ENCODE data around the gene PLEKHH3.

PLEKHH3 gene

GRCh38 chr17:42692489-42692888 lies 15.7 kb upstream of the PLEKHH3 start:
- no peak overlapping the region for H3K4me2 ChIP-seq (ENCODE audit: low read length)
- H3K79me2 ChIP-seq (ENCODE audit: low read length) = no peaks in the 10 kb centered on the region
- no peaks in the 10 kb centered on the region for H3K4me1 ChIP-seq (ENCODE audit: low read length)
- H3K9ac ChIP-seq (ENCODE audit: low read length) = no peak overlapping the region
- H2AFZ ChIP-seq (ENCODE audit: low read depth, low read length) = no peak overlapping the region
- no peaks in the 10 kb centered on the region for H4K20me1 ChIP-seq (ENCODE audit: insufficient read depth, low read length)
- H3K9me3 ChIP-seq (ENCODE audit: insufficient read depth, low read length) = no peaks in the 10 kb centered on the region
- H3K27ac ChIP-seq (ENCODE audit: low read length) = no peak overlapping the region
- peaks cover 59% of the 10 kb centered on the region for H3K36me3 ChIP-seq (replicated peaks; ENCODE audit: low read depth, low read length)
- H3K27me3 ChIP-seq (ENCODE audit: low read depth, low read length) = no peaks in the 10 kb centered on the region
- no peak for TF ChIP-seq EZH2phosphoT487 (IDR thresholded peaks at IDR 0.05; ENCODE audit: low read depth)
- TF ChIP-seq CTCF (IDR thresholded peaks at IDR 0.05; ENCODE audit: low read depth, low read length) = no peak
- no peak overlapping the region for H3K4me3 ChIP-seq (ENCODE audit: low read length)

GRCh38 chr17:42691021-42691545 lies 14.3 kb upstream of the PLEKHH3 start:
- TF ChIP-seq CTCF (IDR thresholded peaks at IDR 0.05; ENCODE audit: low read depth, low read length) (no peak), EZH2phosphoT487 (IDR thresholded peaks at IDR 0.05; ENCODE audit: low read depth) (no peak)
- H4K20me1 ChIP-seq (ENCODE audit: insufficient read depth, low read length) = no peaks in the 10 kb centered on the region
- no peak overlapping the region for H3K27ac ChIP-seq (ENCODE audit: low read length)
- H3K27me3 ChIP-seq (ENCODE audit: low read depth, low read length) = no peaks in the 10 kb centered on the region
- no peak overlapping the region for H2AFZ ChIP-seq (ENCODE audit: low read depth, low read length)
- no peaks in the 10 kb centered on the region for H3K4me1 ChIP-seq (ENCODE audit: low read length)
- H3K9me3 ChIP-seq (ENCODE audit: insufficient read depth, low read length) = no peaks in the 10 kb centered on the region
- H3K79me2 ChIP-seq (ENCODE audit: low read length) = no peaks in the 10 kb centered on the region
- H3K4me3 ChIP-seq (ENCODE audit: low read length) = no peak overlapping the region
- H3K9ac ChIP-seq (ENCODE audit: low read length) = no peak overlapping the region
- peaks cover 61% of the 10 kb centered on the region for H3K36me3 ChIP-seq (replicated peaks; ENCODE audit: low read depth, low read length)
- no peak overlapping the region for H3K4me2 ChIP-seq (ENCODE audit: low read length)

- Histone ChIP-seq H3K9ac (ENCODE audit: low read length) (no peak overlapping the region), H3K9me3 (ENCODE audit: insufficient read depth, low read length) (no peaks in the 10 kb centered on the region), H3K4me3 (ENCODE audit: low read length) (no peak overlapping the region), H4K20me1 (ENCODE audit: insufficient read depth, low read length) (no peaks in the 10 kb centered on the region), H2AFZ (ENCODE audit: low read depth, low read length) (no peak overlapping the region), H3K4me2 (ENCODE audit: low read length) (no peak overlapping the region), H3K27me3 (ENCODE audit: low read depth, low read length) (no peaks in the 10 kb centered on the region), H3K4me1 (ENCODE audit: low read length) (no peaks in the 10 kb centered on the region), H3K27ac (ENCODE audit: low read length) (no peak overlapping the region), H3K79me2 (ENCODE audit: low read length) (no peaks in the 10 kb centered on the region), H3K36me3 (replicated peaks; ENCODE audit: low read depth, low read length) (peaks cover 61% of the 10 kb centered on the region)
- TF ChIP-seq EZH2phosphoT487 (IDR thresholded peaks at IDR 0.05; ENCODE audit: low read depth) (no peak), CTCF (IDR thresholded peaks at IDR 0.05; ENCODE audit: low read depth, low read length) (no peak)
These were observed 13.8 kb upstream of the PLEKHH3 start for GRCh38 chr17:42690596-42690995.

GRCh38 chr17:42687707-42688320 lies 11.0 kb upstream of the PLEKHH3 start:
- no peak for TF ChIP-seq EZH2phosphoT487 (IDR thresholded peaks at IDR 0.05; ENCODE audit: low read depth)
- TF ChIP-seq CTCF (IDR thresholded peaks at IDR 0.05; ENCODE audit: low read depth, low read length) = no peak
- H3K36me3 ChIP-seq (replicated peaks; ENCODE audit: low read depth, low read length) = peaks cover 55% of the 10 kb centered on the region
- H3K27me3 ChIP-seq (ENCODE audit: low read depth, low read length) = no peaks in the 10 kb centered on the region
- peaks cover 7% of the 10 kb centered on the region for H3K79me2 ChIP-seq (ENCODE audit: low read length)
- H3K4me1 ChIP-seq (ENCODE audit: low read length) = peaks cover 6% of the 10 kb centered on the region; the same call in 1 of the 2 replicates
- no peak overlapping the region for H3K9ac ChIP-seq (ENCODE audit: low read length)
- no peak overlapping the region for H3K27ac ChIP-seq (ENCODE audit: low read length)
- H3K4me3 ChIP-seq (ENCODE audit: low read length) = no peak overlapping the region
- no peaks in the 10 kb centered on the region for H4K20me1 ChIP-seq (ENCODE audit: insufficient read depth, low read length)
- no peaks in the 10 kb centered on the region for H3K9me3 ChIP-seq (ENCODE audit: insufficient read depth, low read length)
- H2AFZ ChIP-seq (ENCODE audit: low read depth, low read length) = no peak overlapping the region
- H3K4me2 ChIP-seq (ENCODE audit: low read length) = no peak overlapping the region
